ENCODE results near the gene PRX.

The PRX gene

GRCh38 chr19:40383668-40384248 is 29.4 kb downstream of the PRX start:
- ChIA-PET CTCF (no interaction called here), POLR2A (no interaction called here)
- no peak for TF ChIP-seq CTCF (IDR thresholded peaks at IDR 0.05; ENCODE audit: control extremely low read depth, extremely low read depth, low read depth, missing control alignments)
- no peak for DNase-seq (ENCODE audit: extremely low spot score)

- CTCF ChIA-PET: interaction anchor here (1.0 kb wide), 1 partner anchor 76 kb away, joined by 3 read pairs; no protein-coding TSS in a partner anchor
- TF ChIP-seq CTCF (IDR thresholded peaks at IDR 0.05; ENCODE audit: control extremely low read depth, extremely low read depth, low read depth, missing control alignments): no peak
- DNase-seq (ENCODE audit: extremely low spot score): no peak
- POLR2A ChIA-PET: no interaction called here
Observed at GRCh38 chr19:40381321-40381720, 31.9 kb downstream of the PRX start.

GRCh38 chr19:40380199-40381037 is 32.8 kb downstream of the PRX start:
- ChIA-PET POLR2A (interaction anchor here (0.8 kb wide), 1 partner anchor 40 kb away, joined by 3 read pairs; no protein-coding TSS in a partner anchor), CTCF (interaction anchor here (0.9 to 1.4 kb wide), 5 partner anchors 9 to 76 kb away, joined by 3 to 5 read pairs (median 3); no protein-coding TSS in a partner anchor)
- DNase-seq (ENCODE audit: extremely low spot score): no peak
- TF ChIP-seq CTCF (IDR thresholded peaks at IDR 0.05; ENCODE audit: control extremely low read depth, extremely low read depth, low read depth, missing control alignments): no peak

- POLR2A ChIA-PET: interaction anchor here (0.5 to 0.8 kb wide), 2 partner anchors 31 to 41 kb away, joined by 3 read pairs; partner anchors contain the start of genes C19orf47 and PLD3
- TF ChIP-seq CTCF (IDR thresholded peaks at IDR 0.05; ENCODE audit: control extremely low read depth, extremely low read depth, low read depth, missing control alignments): no peak
- no peak for DNase-seq (ENCODE audit: extremely low spot score)
- CTCF ChIA-PET: interaction anchor here (0.9 to 1.4 kb wide), 4 partner anchors 8 to 75 kb away, joined by 3 to 5 read pairs (median 4); no protein-coding TSS in a partner anchor
Observed at GRCh38 chr19:40379446-40380198, 33.6 kb downstream of the PRX start.

GRCh38 chr19:40378509-40378908 is 34.7 kb downstream of the PRX start:
- CTCF ChIA-PET: no interaction called here
- POLR2A ChIA-PET: no interaction called here
- TF ChIP-seq CTCF (IDR thresholded peaks at IDR 0.05; ENCODE audit: control extremely low read depth, extremely low read depth, low read depth, missing control alignments): no peak
- no peak for DNase-seq (ENCODE audit: extremely low spot score)

GRCh38 chr19:40377876-40378385 is 35.2 kb downstream of the PRX start:
- ChIA-PET POLR2A (no interaction called here), CTCF (no interaction called here)
- DNase-seq (ENCODE audit: extremely low spot score): no peak
- TF ChIP-seq CTCF (IDR thresholded peaks at IDR 0.05; ENCODE audit: control extremely low read depth, extremely low read depth, low read depth, missing control alignments): no peak
